GM18507 (cell line): ENCODE data around the gene CILP2.
A peak's percentile ranks its signal among the peaks of the same experiment; 100 is the strongest.

Source experiments
- DNase-seq: peaks from one replicate; pipeline ENCODE4 v3.0.0; 2011; ENCODE audit warnings: low read depth; ENCODE audit not compliant: insufficient read length; ENCODE audit errors: extremely low spot score
- FAIRE-seq: peaks from 2 replicates; lab custom pipeline; 2011; peaks lifted over from hg19 to GRCh38; lab: Jason Lieb, UNC

CILP2 gene

GRCh38 chr19:19588546-19588945, 50.5 kb downstream of the CILP2 start:
- DNase-seq (no peak), FAIRE-seq (no peak)

GRCh38 chr19:19591133-19591825, 53.2 kb downstream of the CILP2 start:
- DNase-seq: peak; percentile 42
- FAIRE-seq: peak; percentile 70

- no peak for FAIRE-seq
- no peak for DNase-seq
Observed at GRCh38 chr19:19592690-19593089, 54.6 kb downstream of the CILP2 start.

GRCh38 chr19:19594381-19594780, 56.3 kb downstream of the CILP2 start:
- FAIRE-seq (no peak), DNase-seq (no peak)

- no peak for DNase-seq
- no peak for FAIRE-seq
Observed at GRCh38 chr19:19595171-19595701, 57.2 kb downstream of the CILP2 start.
